ENCODE data around the gene MSMB.
"Not testable (repeated sequence)": the region's sequence is repeated elsewhere in the genome, so short reads cannot be mapped to it uniquely, and the experiment has no call there.

MSMB gene

DNA sequence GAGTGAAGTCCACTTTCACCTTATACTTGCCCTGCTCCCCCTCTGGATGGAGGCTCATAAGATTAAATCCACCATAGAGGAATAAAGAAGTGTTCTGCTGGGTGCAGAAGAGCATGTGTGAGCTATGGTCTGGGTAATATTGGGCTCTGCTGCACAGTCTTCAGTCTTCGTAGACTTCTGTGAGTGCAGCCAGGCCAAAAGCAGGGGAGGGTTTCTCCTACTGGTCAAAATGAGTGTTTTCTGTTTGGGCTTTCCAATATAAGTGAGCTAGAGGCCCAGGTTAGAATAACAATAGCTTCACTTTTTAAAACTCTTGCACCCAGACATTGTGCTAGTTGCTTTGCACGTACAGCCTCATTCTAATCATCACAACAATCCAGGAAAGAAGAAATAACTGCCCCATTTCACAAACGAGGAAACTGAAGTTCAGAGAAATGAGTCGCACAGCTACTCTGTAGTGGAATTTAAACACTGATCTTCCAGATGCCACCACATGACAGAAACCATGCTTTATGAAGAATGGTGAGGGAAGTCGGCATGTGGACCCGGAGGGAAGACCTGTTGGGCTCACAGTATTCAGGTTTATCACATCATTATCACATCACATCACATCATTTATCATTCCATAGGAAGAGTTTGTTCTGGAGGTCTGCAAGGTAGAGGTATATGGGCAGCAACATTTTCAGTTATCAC lies 23.8 kb upstream of the MSMB start:
- DNase-seq, result no peak

DNA sequence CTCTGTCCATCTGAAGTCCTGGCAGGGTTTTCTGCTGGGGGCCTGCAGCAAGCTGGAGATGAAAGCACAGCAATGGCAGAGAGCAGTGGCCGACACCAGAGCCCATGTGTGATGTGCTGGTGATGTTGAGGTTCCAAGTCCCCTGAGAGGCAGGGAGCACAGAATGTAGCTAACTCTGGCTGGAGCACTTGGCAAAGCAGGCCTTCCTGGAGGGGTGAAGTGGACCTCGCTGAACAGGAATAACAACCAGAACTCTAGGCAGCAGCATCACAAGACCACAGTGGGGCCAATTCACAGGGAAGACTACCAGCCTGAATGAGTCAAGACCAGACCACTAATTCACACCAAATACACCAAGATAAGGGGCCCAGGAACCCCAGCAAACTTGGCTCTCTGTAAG lies 22.8 kb upstream of the MSMB start:
- DNase-seq, result no peak

DNA sequence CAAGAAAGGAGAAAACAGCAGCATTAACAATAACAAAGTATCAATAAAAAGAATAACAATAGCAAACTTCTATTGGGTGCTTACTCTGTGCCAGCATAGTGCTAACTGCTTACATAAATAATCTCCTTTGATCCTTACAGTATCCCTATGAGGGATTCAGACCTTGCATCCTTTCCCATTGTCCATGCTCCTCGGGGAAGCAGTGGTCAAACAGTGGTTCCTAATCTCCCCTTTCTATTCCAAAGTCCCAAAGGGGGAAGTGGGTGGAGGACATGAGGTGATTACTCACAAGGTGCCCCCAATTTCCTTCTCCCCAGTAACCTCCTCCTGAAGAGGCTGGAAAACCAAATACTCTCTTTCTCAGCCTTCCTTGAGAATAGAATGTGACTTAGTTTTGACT lies 22.0 kb upstream of the MSMB start:
- no peak for DNase-seq

DNA sequence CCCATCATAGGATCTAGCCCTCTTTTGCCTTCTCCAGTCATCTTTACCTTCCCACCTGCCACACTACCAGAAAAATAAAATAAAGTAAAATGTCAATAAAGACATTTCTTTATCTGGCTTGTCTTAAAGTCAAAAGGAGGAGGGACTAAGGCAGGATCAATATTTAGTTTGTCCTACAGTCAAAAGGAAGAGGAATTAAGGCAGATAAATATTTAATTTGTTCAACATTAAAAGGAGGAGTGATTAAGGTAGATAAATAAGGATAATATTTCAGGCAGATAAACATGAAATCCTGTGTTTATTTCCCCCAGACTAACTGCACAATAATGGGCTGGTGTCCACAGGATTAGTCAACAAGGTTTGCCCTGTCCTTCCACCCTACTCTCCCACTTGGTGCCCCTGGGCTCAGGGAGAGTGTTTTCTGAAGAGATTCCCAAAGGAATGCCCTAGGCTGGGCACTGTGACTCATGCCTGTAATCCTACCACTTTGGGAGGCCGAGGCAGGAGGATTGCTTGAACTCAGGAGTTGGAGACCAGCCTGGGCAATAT lies 18.3 kb upstream of the MSMB start:
- no peak for DNase-seq

DNA sequence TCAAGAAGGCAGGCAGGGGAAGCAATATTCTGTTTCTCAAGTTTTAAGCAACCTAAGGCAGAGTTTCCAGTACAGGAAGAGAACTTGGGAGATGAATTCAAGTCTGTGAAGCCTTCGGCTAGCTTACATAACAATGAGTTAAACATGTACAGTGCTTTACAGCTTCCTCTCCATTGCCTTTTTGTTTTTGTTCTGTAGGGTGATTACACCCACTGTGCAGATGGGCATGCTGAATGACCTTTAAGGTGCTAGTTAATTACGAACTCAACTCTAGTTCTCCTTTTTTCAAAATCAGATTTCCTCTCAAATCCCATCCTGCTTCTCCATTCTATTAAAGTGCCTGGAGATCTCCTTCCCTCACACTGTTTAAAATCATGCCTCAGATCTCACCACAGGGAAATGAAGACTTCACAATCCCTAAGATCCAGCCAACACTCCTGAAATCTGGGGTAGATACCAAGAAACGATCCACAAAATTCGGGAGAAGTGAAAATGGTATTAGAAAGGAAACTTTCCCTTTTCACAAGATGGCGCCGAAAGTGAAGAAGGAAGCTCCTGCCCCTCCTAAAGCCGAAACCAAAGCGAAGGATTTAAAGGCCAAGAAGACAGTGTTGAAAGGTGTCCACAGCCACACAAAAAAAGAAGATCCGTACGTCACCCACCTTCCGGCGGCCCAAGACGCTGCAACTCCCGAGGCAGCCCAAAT lies 16.8 kb upstream of the MSMB start:
- no peak for DNase-seq

DNA sequence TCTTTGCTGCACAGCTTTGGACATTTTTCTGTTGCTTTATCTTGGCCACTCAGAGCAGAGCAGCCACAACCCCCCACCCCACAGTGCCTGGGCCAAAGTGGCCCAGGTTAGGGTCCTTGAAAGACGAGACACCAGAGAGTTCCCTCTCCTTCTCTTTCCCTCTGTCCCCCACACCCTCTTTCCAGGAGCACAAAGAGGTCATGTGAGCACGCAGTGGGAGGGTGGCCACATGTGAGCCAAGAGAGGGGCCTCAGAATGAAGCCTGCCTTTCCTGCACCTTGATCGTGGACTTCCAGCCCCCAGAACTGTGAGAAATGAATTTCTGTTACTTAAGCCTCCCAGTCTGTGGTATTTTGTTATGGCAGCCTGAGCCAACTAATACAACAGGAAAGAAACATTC lies 14.6 kb upstream of the MSMB start:
- no peak for DNase-seq

DNA sequence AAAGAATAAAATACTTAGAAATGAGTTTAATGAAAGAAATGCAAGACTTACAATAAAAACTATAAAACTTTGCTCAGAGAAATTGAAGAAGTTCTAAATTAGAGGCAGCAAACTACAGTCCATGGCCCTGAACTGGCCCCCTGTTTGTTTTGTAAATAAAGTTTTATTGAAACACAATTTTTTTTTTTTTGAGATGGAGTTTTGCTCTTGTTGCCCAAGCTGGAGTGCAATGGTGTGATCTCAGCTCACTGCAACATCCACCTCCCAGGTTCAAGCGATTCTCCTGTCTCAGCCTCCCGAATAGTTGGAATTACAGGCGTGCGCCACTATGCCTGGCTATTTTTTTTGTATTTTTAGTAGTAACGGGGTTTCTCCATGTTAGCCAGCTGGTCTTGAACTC lies 11.9 kb upstream of the MSMB start:
- DNase-seq, result not testable (repeated sequence)

DNA sequence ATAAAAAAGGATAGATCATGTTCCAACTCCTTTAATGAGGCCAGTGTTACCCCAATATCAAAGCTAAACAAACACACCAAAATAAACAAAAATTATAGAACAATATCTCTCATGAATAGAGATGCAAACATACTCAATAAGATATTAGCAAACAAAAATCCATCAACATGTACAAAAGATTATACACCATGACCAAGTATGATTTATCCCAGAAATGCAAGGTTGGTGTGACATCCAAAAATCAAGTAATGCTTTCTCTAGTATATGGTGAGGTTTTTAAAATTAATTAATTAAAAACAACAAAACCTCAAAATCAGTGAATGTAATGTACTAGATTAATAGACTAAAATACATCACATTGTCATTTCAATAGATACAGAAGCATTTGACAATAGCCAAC lies 11.0 kb upstream of the MSMB start:
- no peak for DNase-seq

DNA sequence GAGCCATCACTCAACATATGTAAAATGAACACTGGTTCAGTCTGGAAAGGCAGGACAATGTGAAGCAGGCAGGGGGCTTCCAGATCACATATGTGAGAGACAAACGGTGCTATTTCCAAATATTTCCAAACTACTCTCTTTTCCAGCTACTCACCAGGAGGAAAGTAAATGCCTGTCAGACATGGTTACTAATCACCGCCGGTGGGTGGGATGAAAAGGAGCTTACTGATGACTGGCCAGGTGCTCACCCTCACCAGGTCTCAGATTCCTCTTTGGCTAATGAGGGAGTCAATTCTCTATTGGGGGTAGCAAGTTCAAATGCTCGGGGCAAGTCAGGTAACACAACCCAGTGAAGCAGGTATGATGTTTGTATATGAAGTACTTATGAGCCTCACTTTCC lies 9.7 kb upstream of the MSMB start:
- DNase-seq, result no peak

DNA sequence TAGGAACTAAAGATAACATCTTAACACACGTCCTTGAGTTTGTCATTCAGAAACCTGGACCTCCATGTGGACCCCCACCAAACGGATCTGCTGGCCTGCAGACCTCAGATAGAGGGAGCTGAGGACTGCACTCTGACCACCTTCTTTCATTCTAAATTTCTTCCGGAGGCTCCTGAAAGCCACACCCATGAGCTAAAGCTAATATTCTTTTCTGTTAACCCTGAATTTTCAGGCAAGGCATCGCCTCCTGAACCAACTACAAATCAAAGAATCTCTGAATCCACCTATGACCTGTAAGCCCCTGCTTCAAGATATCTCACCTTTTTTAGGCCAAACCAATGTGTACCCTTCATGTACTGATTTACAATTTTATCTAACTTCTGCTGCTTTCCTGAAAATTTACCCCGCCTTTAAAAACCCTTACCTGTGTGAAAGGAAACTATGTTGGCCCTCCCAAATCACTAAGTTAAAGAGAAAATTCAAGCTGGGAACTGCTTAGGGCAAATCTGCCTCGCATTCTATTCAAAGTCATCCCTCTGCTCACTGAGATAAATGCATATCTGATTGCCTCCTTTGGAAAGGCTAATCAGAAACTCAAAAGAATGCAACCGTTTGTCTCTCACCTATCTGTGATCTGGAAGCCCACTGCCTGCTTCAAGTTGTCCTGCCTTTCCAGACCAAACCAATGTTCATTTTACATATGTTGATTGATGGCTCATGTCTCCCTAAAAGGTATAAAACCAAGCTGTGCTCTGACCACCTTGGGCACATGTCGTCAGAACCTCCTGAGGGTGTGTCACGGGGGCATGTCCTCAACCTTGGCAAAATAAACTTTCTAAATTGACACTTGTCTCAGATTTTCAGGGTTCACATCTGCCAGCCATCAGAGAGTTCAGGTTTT lies 7.7 kb upstream of the MSMB start:
- DNase-seq, result no peak

DNA sequence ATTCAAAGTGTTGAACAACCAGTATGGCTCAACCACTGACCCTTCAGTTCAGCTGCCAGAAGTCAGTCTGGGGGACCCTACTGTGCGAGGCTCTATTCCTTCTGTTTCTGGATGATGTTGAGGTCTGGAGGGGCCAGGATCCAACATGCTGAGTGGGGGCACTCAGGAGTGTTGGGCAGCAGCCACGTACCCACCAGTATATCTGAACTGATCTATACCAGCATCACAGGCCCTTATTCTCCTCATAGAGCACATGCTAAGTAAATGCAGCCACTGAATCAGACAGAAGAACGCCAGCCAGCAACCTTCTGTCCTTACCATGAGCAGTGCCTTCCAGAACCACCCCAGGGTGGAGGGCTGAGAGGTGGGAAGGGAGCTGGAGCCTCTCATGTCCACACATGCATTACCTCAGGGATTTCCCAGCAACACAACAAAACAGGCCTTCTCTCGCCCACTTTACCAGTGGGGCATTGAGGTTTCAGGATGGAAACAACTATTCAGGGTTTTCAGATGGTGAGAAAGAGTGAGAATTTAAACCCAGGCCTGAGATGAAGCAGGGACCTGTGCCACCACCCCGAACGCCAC lies 6.8 kb upstream of the MSMB start:
- DNase-seq, result no peak

DNA sequence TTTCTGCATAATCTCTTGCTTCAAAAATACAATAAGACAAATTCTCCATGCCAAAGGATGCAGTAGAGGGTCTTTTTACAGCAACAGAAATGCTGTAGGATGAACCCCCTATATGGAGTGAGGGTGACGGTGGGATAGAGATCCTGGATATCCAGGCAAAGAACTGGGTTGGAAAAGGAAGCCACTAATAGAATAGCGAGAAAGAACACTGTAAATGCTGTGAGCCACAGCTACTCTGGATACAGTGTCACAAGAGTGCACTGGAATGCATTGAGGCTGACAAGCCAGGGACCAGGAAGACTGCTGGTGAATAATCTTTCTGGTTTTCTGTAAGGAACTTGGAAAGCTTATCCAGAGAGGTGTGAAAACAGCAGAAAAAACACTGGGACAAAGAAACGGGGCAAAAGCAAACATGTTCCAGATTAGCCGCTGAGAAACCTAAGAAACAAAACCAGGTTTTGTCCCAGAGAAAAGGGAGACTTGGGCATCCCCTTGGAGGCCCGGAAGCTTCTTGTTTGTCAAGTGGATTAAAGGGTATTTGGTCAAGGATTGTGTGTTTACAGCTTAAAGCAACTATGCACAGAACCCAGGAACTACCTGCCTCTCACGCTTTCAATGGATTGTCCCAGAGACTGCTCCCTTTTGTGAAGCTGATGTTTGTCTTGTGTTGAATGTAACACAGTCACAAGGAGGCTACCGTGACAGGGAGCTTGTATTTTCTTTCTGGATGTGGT lies 6.2 kb upstream of the MSMB start:
- DNase-seq, result no peak

DNA sequence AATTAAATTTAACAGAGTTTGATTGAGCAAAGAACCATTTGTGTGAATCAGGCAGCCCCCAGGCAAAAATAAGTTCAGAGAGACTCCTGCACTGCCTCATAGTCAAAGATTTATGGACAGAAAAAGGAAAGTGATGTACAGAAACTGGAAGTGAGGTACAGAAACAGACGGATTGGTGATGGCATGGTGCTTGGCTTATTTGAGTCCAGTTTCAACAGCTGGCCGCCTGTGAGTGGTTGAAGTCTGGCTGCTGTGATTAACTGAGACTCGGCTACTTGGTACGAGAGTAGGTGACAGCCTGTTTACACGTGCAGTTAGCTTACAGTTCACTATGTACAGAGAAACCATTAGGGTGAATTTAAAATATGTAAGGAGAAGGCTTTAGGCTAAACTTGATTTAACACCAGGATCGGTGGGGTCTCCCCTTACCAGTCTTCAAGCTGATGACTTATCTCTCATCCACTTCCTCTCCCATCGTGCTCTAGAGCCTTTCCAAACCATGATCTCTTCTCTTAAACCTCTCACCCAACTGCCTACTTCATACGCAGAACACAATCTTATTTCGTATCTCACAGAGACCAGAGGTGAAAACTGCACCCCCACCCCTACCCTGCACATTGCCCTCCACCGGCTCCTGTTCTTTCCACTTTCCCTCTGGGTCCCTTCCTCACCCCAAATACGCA lies 5.0 kb upstream of the MSMB start:
- no peak for DNase-seq

DNA sequence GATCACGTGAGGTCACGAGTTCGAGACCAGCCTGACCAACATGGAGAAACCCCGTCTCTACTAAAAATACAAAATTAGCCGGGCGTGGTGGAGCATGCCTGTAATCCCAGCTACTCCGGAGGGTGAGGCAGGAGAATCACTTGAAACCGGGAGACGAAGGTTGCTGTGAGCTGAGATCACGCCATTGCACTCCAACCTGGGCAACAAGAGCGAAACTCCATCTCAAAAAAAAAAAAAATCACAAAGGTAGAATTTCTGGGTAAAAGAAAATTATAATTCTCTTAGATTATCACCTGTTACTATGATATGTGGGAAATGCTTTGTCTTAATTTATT lies 3.4 kb upstream of the MSMB start:
- not testable (repeated sequence) for DNase-seq

DNA sequence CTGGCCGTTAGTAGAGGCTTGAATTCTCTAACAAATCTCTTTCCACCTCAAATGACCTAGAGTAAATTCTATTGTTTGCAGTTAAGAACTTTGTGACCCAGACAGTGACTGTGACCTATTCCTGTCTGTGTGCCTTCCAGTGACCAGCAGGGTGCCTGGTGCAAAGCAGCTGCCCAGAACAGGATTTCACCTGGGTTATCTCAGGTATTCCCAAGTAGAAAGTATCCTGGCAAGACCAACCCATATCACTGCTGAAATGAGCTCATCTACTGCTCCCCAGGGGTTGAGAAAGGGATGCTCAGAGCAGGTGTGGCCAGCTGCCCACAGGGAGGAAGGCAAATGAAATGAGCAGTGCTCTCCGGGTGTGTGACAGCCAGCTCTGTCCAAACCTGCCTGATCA lies 2.1 kb upstream of the MSMB start:
- DNase-seq, result no peak

DNA sequence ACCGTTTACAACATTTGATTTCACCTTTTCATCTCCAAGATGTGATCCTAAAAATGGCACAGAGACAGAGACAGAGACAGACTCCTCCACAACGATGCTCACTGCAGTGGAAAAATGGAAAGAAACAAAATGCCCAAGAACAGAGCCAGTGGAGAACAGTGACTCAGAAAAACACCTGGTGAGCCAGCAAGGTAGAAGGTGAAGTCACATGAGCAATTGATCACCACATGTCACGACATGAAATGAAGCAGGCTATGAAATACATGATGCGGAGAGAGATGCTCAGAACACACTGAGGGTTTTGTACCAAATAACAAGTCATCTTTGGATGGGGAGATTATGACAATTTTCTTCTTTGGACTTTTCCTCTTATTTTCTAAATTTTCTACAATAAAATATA lies 3.5 kb downstream of the MSMB start:
- no peak for DNase-seq

DNA sequence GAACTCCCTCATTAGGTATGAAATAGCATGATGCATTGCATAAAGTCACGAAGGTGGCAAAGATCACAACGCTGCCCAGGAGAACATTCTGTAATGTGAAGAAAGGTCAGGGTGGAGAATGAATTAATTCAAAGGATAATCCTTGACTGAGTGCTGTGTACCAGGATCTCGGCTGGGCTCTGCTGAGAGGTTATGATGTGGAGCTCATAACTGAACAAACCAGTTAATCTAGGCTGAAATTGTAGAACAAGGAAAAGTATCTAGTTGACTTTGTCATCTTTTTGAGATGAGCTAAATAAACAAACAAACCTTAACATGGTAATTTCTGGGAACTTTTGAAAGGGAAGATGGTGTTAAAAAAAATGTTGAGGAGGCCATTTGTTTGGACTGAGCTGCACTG lies 6.1 kb downstream of the MSMB start:
- no peak for DNase-seq

DNA sequence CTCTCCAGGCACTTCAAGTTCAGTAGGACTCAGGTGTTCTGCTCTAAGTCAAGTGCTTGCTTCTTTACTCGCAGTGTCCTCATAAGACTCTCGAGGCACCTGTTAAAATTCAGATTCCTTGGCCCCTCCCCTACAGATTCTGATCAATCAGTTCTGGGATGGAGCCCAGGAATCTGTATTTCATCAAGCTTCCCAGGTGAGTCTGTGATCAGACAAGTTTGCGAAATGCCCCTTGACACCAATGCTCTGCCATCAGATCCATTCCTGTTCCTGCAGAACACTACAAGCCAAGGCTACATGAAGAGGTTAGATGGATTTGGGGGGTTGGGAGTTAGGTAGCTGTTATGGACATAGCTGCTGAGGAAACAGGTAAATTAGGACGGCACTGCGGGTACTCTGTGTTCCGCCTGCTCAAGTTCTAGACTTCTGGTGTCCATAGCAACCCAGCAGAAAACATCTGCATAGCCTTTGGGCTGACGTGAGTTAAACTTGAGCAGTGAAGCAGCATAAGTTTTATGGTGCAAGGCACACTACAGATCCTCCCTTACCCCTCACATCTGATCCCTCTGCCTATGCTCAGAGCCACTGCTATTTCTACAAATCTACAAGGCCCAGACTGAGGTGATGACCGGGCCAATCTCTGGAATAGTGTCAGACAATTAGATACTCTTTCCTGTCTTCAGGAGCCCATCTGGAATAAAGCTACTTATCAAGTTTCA lies 8.8 kb downstream of the MSMB start:
- no peak for DNase-seq

DNA sequence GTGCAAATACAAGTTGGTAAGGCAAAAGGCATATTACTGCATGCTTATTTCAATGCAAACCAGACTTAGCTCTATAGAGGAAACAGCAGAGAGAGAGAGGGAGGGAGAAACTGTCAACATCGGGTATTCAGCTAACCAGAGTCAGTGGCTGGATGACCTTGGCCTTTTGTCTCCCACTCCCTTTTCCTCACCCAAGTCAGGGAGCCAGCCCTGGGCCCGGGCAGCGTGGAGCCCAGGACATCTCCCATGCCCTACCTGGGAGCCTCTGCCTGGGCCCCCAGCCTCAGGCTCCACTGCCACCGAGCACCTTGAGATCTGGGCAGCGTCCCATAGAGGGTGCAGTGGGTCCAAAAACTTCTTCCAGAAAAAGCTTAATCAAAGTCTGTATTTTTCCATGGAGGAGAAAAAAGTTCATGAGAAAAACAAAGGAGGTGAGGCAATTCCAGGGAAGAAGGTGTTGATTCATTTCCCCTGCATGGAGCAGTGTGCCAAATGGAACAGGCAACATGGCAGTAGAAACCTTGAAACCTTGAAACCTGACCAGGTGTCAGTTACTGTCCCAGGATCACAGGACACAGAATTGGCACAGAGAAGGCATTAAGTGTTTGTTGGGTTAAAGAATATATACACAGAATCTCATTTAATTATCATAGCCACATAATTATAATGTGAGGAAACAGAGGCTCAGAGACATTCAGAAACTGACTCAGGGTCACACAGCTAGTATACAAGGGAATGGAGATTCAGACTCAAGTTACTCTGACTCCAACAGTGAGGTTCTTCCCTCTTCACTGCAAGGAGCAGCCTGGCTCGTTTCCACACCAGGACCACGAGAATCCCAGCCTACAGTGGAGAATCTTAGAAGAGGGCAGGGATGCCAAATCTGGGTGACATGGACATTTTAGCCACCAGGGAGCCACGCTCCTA lies 9.9 kb downstream of the MSMB start:
- DNase-seq, result no peak

DNA sequence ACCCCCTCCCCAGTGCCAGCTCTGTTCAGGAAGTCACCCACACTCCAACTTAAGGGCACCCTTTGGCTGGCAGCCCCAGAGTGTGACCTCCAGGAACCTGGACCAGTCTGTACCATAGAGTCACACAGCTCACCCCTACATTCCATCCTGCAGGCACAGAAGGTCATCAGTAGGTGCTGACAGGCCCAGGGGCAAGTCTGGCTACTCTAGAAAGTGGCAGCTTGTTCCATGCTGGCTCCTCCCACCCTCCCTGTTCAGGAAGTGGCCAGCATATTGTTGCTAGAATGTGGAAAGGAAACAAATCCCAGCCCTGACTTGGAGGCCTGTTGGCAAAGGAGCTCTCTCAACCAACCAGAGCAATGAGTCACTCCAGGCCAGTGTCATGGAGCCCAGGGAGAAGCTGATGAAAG lies 12.5 kb downstream of the MSMB start:
- DNase-seq, result no peak
